ENCODE measurements around the gene MIOS.

The MIOS gene

GRCh38 chr7:7566651-7567611 lies at the start of gene MIOS:
Gene MIOS (plus strand): TSS chr7:7566884. CDS start chr7:7572476, 5,592 bp downstream.
- DNase-seq, result peak; percentile 68

- no peak for DNase-seq
Observed at GRCh38 chr7:7517754-7518153, 48.9 kb upstream of the MIOS start.

GRCh38 chr7:7519056-7519455 lies 47.6 kb upstream of the MIOS start:
- DNase-seq, result no peak

- no peak for DNase-seq
Observed at GRCh38 chr7:7519528-7519927, 47.2 kb upstream of the MIOS start.

- no peak for DNase-seq
Observed at GRCh38 chr7:7521259-7521658, 45.4 kb upstream of the MIOS start.

- no peak for DNase-seq
Observed at GRCh38 chr7:7522421-7522820, 44.3 kb upstream of the MIOS start.

GRCh38 chr7:7524121-7524520 lies 42.6 kb upstream of the MIOS start:
- peak; percentile 49 for DNase-seq

- DNase-seq, result no peak
Observed at GRCh38 chr7:7526006-7526405, 40.7 kb upstream of the MIOS start.

GRCh38 chr7:7527047-7527446 lies 39.6 kb upstream of the MIOS start:
- DNase-seq, result no peak

- DNase-seq, result no peak
Observed at GRCh38 chr7:7529328-7529727, 37.4 kb upstream of the MIOS start.

- no peak for DNase-seq
Observed at GRCh38 chr7:7533831-7534430, 32.8 kb upstream of the MIOS start.

- no peak for DNase-seq
Observed at GRCh38 chr7:7535691-7536090, 31.0 kb upstream of the MIOS start, which contains the start of gene COL28A1. Gene COL28A1 (minus strand): TSS chr7:7535873. CDS start chr7:7532875, 2,998 bp downstream.

- DNase-seq, result no peak
Observed at GRCh38 chr7:7536396-7537019, 30.2 kb upstream of the MIOS start.

- no peak for DNase-seq
Observed at GRCh38 chr7:7537711-7538110, 29.0 kb upstream of the MIOS start.

- no peak for DNase-seq
Observed at GRCh38 chr7:7539152-7539551, 27.5 kb upstream of the MIOS start.

- DNase-seq, result no peak
Observed at GRCh38 chr7:7539711-7540110, 27.0 kb upstream of the MIOS start.

- no peak for DNase-seq
Observed at GRCh38 chr7:7542251-7542835, 24.3 kb upstream of the MIOS start.

- no peak for DNase-seq
Observed at GRCh38 chr7:7548407-7548806, 18.3 kb upstream of the MIOS start.

GRCh38 chr7:7550663-7551062 lies 16.0 kb upstream of the MIOS start:
- no peak for DNase-seq

GRCh38 chr7:7552199-7552598 lies 14.5 kb upstream of the MIOS start:
- DNase-seq, result no peak

GRCh38 chr7:7553386-7553785 lies 13.3 kb upstream of the MIOS start:
- DNase-seq, result no peak

GRCh38 chr7:7554021-7554432 lies 12.7 kb upstream of the MIOS start:
- peak; percentile 74 for DNase-seq
